ENCODE results near the gene PODXL2.

Gene PODXL2

GRCh38 chr3:127647166-127647844, 18.3 kb downstream of the PODXL2 start:
- DNase-seq, result no peak
- no peak overlapping the region for H3K27ac ChIP-seq
- no peaks in the 10 kb centered on the region for H3K27me3 ChIP-seq (ENCODE audit: insufficient read depth, low read depth, severe bottlenecking)
- H3K9me3 ChIP-seq (ENCODE audit: severe bottlenecking), result no peaks in the 10 kb centered on the region
- no peak overlapping the region for H3K4me3 ChIP-seq (ENCODE audit: low read depth, low read length)
- peaks cover 83% of the 10 kb centered on the region for H3K36me3 ChIP-seq
- no peak for TF ChIP-seq CTCF (IDR thresholded peaks at IDR 0.05; ENCODE audit: low read depth, low read length)

GRCh38 chr3:127647845-127648204, 18.8 kb downstream of the PODXL2 start:
- no peak for DNase-seq
- peaks cover 78% of the 10 kb centered on the region for H3K36me3 ChIP-seq
- no peak for TF ChIP-seq CTCF (IDR thresholded peaks at IDR 0.05; ENCODE audit: low read depth, low read length)

GRCh38 chr3:127650236-127650635, 21.3 kb downstream of the PODXL2 start:
- H3K9me3 ChIP-seq (ENCODE audit: severe bottlenecking), result no peaks in the 10 kb centered on the region
- H3K27ac ChIP-seq, result no peak overlapping the region
- no peak overlapping the region for H3K4me3 ChIP-seq (ENCODE audit: low read depth, low read length)
- no peak for TF ChIP-seq CTCF (IDR thresholded peaks at IDR 0.05; ENCODE audit: low read depth, low read length)
- no peak for DNase-seq
- H3K36me3 ChIP-seq, result peaks cover 79% of the 10 kb centered on the region
- H3K27me3 ChIP-seq (ENCODE audit: insufficient read depth, low read depth, severe bottlenecking), result no peaks in the 10 kb centered on the region

More at GRCh38 chr3:127647845-127648204, 18.8 kb downstream of the PODXL2 start:
- H3K9me3 ChIP-seq (ENCODE audit: severe bottlenecking), result no peaks in the 10 kb centered on the region
- H3K27ac ChIP-seq, result no peak overlapping the region
- H3K4me3 ChIP-seq (ENCODE audit: low read depth, low read length), result no peak overlapping the region
- no peaks in the 10 kb centered on the region for H3K27me3 ChIP-seq (ENCODE audit: insufficient read depth, low read depth, severe bottlenecking)

- Histone ChIP-seq H3K36me3 (peaks cover 76% of the 10 kb centered on the region), H3K9me3 (ENCODE audit: severe bottlenecking) (no peaks in the 10 kb centered on the region), H3K27me3 (ENCODE audit: insufficient read depth, low read depth, severe bottlenecking) (no peaks in the 10 kb centered on the region), H3K27ac (no peak overlapping the region), H3K4me3 (ENCODE audit: low read depth, low read length) (no peak overlapping the region)
- no peak for DNase-seq
- no peak for TF ChIP-seq CTCF (IDR thresholded peaks at IDR 0.05; ENCODE audit: low read depth, low read length)
These were observed 22.7 kb downstream of the PODXL2 start for GRCh38 chr3:127651516-127652172.

GRCh38 chr3:127652246-127652995, 23.4 kb downstream of the PODXL2 start:
- Histone ChIP-seq H3K36me3 (peaks cover 71% of the 10 kb centered on the region), H3K4me3 (ENCODE audit: low read depth, low read length) (no peak overlapping the region), H3K27ac (no peak overlapping the region), H3K9me3 (ENCODE audit: severe bottlenecking) (no peaks in the 10 kb centered on the region), H3K27me3 (ENCODE audit: insufficient read depth, low read depth, severe bottlenecking) (no peaks in the 10 kb centered on the region)
- TF ChIP-seq CTCF (IDR thresholded peaks at IDR 0.05; ENCODE audit: low read depth, low read length), result peak; percentile 81
- DNase-seq, result peak; percentile 63

Data from WERI-Rb-1 (cell line).